ENCODE results near the gene SYCP3.

DNA sequence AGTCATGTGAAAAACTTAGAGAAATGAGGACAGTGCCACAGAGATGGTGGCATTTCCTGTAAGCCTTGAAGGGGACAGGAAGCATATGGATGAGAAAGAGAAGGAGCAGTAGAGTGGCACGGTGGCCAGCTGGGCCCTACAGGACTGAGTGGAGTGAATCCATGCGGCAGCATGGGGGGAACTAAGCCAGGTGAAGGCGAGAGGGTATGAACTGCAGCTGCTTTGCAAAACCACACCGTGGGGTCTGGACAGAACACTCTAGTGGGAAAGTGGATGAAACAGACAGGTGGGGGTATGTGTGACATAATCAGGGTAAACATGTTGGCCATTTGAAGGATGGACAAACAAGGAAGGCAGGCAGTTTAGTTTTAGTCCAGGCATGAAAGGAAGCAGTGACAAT, 10.4 kb upstream of the SYCP3 start:
- TF ChIP-seq REST (IDR thresholded peaks at IDR 0.05; ENCODE audit: borderline replicate concordance) (no peak), CTCF (IDR thresholded peaks at IDR 0.05; ENCODE audit: poor library complexity, severe bottlenecking) (no peak), SMC3 (conservative IDR thresholded peaks at IDR 0.05; ENCODE audit: poor library complexity) (no peak), TAF1 (IDR thresholded peaks at IDR 0.05; ENCODE audit: low read depth) (no peak), EP300 (conservative IDR thresholded peaks at IDR 0.05; ENCODE audit: poor library complexity, severe bottlenecking) (no peak), POLR2AphosphoS5 (IDR thresholded peaks at IDR 0.05) (no peak), RAD21 (conservative IDR thresholded peaks at IDR 0.05) (no peak), EZH2 (IDR thresholded peaks at IDR 0.05; ENCODE audit: borderline replicate concordance, insufficient read depth, low read length, poor library complexity, severe bottlenecking) (no peak), MXI1 (conservative IDR thresholded peaks at IDR 0.05; ENCODE audit: poor library complexity, severe bottlenecking) (no peak)
